ENCODE data around the gene DZIP1L. TPM values are rescaled to one million over a fixed set of nuclear protein-coding genes. Genes with fewer than 3 reads are reported as not detected.
A peak's percentile ranks its signal among the peaks of the same experiment; 100 is the strongest.

The DZIP1L gene
- total and polyA plus RNA-seq, 2 experiments from 2014 or later = 10.6 to 19.5 TPM

GRCh38 chr3:138031536-138031935, 83.9 kb downstream of the DZIP1L start (continued):
- TF ChIP-seq REST (IDR thresholded peaks at IDR 0.05; ENCODE audit: unreplicated experiment) = no peak

- no peak for TF ChIP-seq ZNF114 (CRISPR knock-in tag; IDR thresholded peaks at IDR 0.05)
- TF ChIP-seq CTCF (conservative IDR thresholded peaks at IDR 0.05; ENCODE audit: low read depth in 2 of 2) = no peak
- TF ChIP-seq NANOG (IDR thresholded peaks at IDR 0.05; ENCODE audit: borderline replicate concordance) = no peak
- no peak for TF ChIP-seq CREB1 (CRISPR knock-in tag; IDR thresholded peaks at IDR 0.05; ENCODE audit: low read depth)
- no peak for TF ChIP-seq POLR2AphosphoS5 (IDR thresholded peaks at IDR 0.05; ENCODE audit: low read depth)
- no peak for TF ChIP-seq ZNF462 (CRISPR knock-in tag; IDR thresholded peaks at IDR 0.05)
- TF ChIP-seq STAT1 (IDR thresholded peaks at IDR 0.05; ENCODE audit: unreplicated experiment) = no peak
- no peak for TF ChIP-seq ZNF331 (CRISPR knock-in tag; IDR thresholded peaks at IDR 0.05; ENCODE audit: low read depth)
- no peak for TF ChIP-seq ETS1 (IDR thresholded peaks at IDR 0.05)
- TF ChIP-seq EZH2phosphoT487 (IDR thresholded peaks at IDR 0.05; ENCODE audit: unreplicated experiment) = no peak
- Histone ChIP-seq H3K79me2 (replicated peaks; ENCODE audit: insufficient read depth) (no peaks in the 10 kb centered on the region), H3K27ac (ENCODE audit: low read depth) (no peak overlapping the region), H4K20me1 (replicated peaks; ENCODE audit: insufficient read depth) (no peaks in the 10 kb centered on the region), H3K36me3 (ENCODE audit: insufficient read depth) (no peaks in the 10 kb centered on the region), H2AFZ (no peak overlapping the region), H3K9me2 (ENCODE audit: insufficient read depth) (peaks cover 7% of the 10 kb centered on the region; the same call in 1 of the 2 replicates), H3K4me3 (no peak overlapping the region), H3F3A (replicated peaks; ENCODE audit: low read depth) (no peaks in the 10 kb centered on the region), H3K4me1 (ENCODE audit: insufficient read depth) (no peaks in the 10 kb centered on the region), H3K4me2 (no peak overlapping the region), H3K27me3 (ENCODE audit: insufficient read depth) (no peaks in the 10 kb centered on the region)
- Mint-ChIP-seq H3K9me3 (no peaks in the 10 kb centered on the region), H3K4me1 (no peaks in the 10 kb centered on the region; the same call in 2 of the 3 replicates), H3K36me3 (ENCODE audit: low read depth) (no peaks in the 10 kb centered on the region), H3K27me3 (ENCODE audit: insufficient read depth, low read depth, poor library complexity) (peaks cover under 1% of the 10 kb centered on the region), H3K27ac (peak overlapping the region; percentile 36; the same call in 1 of the 2 replicates), H3K4me3 (no peak overlapping the region)
- ATAC-seq = no peak
- DNase-seq (ENCODE audit: low spot score) = no peak
Observed at GRCh38 chr3:138030734-138031280, 84.6 kb downstream of the DZIP1L start.

Data from GM23338 (cell line).